GM12892 (cell line): ENCODE measurements around the gene REPIN1.

ENCODE experiments used
- POLR2A ChIP-seq: IDR thresholded peaks from 2 replicates; pipeline ENCODE4 v1.6.1; 2011; ENCODE audit warnings: low read depth, low read length, control low read depth
- POLR2AphosphoS5 ChIP-seq: IDR thresholded peaks from 2 replicates; pipeline ENCODE4 v1.6.1; 2011; ENCODE audit warnings: low read depth, low read length, control low read depth

GRCh38 chr7:150336746-150337145 lies 31.9 kb upstream of the REPIN1 start:
- no peak for TF ChIP-seq POLR2A
- TF ChIP-seq POLR2AphosphoS5 = no peak
